Neuronal stem cell (in vitro differentiated cells): ENCODE measurements around the gene LIFR.

Experiments used
- DNase-seq: peaks from one replicate; pipeline ENCODE4 v3.0.0-alpha.2; 2013; ENCODE audit warnings: low spot score
- H2AFZ ChIP-seq: one replicate; pipeline ENCODE4 v1.6.1; 2013; ENCODE audit warnings: mild to moderate bottlenecking, low read length, inconsistent platforms
- H2AK5ac ChIP-seq: 2 replicates; pipeline ENCODE4 v1.6.1; 2013; ENCODE audit warnings: low read depth, mild to moderate bottlenecking, inconsistent platforms, low read length, moderate library complexity, mixed read lengths
- H2BK120ac ChIP-seq: 2 replicates; pipeline ENCODE4 v1.6.1; 2013; ENCODE audit warnings: low read depth, mild to moderate bottlenecking, inconsistent platforms, low read length, moderate library complexity, mixed read lengths
- H2BK12ac ChIP-seq: one replicate; pipeline ENCODE4 v1.6.1; 2013; ENCODE audit warnings: low read length, inconsistent platforms
- H2BK15ac ChIP-seq: 2 replicates; pipeline ENCODE4 v1.6.1; 2013; ENCODE audit warnings: mild to moderate bottlenecking, low read length, inconsistent platforms, mixed read lengths
- H2BK5ac ChIP-seq: one replicate; pipeline ENCODE4 v1.6.1; 2013; ENCODE audit warnings: inconsistent platforms, mild to moderate bottlenecking, low read length, moderate library complexity
- H3K14ac ChIP-seq: one replicate; pipeline ENCODE4 v1.6.1; 2013; ENCODE audit warnings: low read length, inconsistent platforms
- H3K18ac ChIP-seq: 2 replicates; pipeline ENCODE4 v1.6.1; 2013; ENCODE audit warnings: low read length, inconsistent platforms
- H3K23ac ChIP-seq: 2 replicates; pipeline ENCODE4 v1.6.1; 2013; ENCODE audit warnings: low read depth, mild to moderate bottlenecking, mixed read lengths, low read length, inconsistent platforms; ENCODE audit not compliant: poor library complexity
- H3K27ac ChIP-seq: replicated peaks from 3 replicates; pipeline ENCODE4 v1.5.1; 2013; ENCODE audit warnings: low read length, inconsistent platforms
- H3K27me3 ChIP-seq, 3 experiments: 2 replicates each; pipeline ENCODE4 v1.6.1; 2013; ENCODE audit warnings: low read length in 3 of 3, mild to moderate bottlenecking in 2 of 3, inconsistent platforms in 1 of 3, low read depth in 1 of 3, mixed read lengths in 1 of 3, moderate library complexity in 1 of 3; ENCODE audit not compliant: control insufficient read depth in 3 of 3, insufficient read depth in 3 of 3
- H3K36me3 ChIP-seq, 2 donors: replicated peaks in 1 of 2; 2 replicates each; pipeline ENCODE4 v1.6.1; 2013; ENCODE audit warnings: low read length in 2 of 2; ENCODE audit not compliant: control insufficient read depth in 2 of 2, insufficient read depth in 2 of 2
- H3K4ac ChIP-seq: 2 replicates; pipeline ENCODE4 v1.6.1; 2013; ENCODE audit warnings: inconsistent platforms, mild to moderate bottlenecking, low read length, moderate library complexity
- H3K4me1 ChIP-seq, 2 donors: 1 replicate in 1 of 2; 2 replicates in 1 of 2; pipeline ENCODE4 v1.6.1; 2013; ENCODE audit warnings: low read length in 2 of 2, low read depth in 1 of 2; ENCODE audit not compliant: control insufficient read depth in 2 of 2, insufficient read depth in 1 of 2
- H3K4me2 ChIP-seq: one replicate; pipeline ENCODE4 v1.6.1; 2013; ENCODE audit warnings: mild to moderate bottlenecking, low read length, inconsistent platforms; ENCODE audit not compliant: insufficient read depth, poor library complexity, severe bottlenecking
- H3K4me3 ChIP-seq, 2 donors: 2 replicates each; pipeline ENCODE4 v1.5.1; 2013; ENCODE audit warnings: low read length in 2 of 2, mild to moderate bottlenecking in 2 of 2, inconsistent platforms in 1 of 2, moderate library complexity in 1 of 2
- H3K79me1 ChIP-seq: one replicate; pipeline ENCODE4 v1.6.1; 2013; ENCODE audit warnings: low read depth, mild to moderate bottlenecking, inconsistent platforms, low read length, moderate library complexity
- H3K9ac ChIP-seq: one replicate; pipeline ENCODE4 v1.6.1; 2013; ENCODE audit warnings: mild to moderate bottlenecking, low read depth, low read length, inconsistent platforms; ENCODE audit not compliant: poor library complexity
- H3K9me3 ChIP-seq, 2 donors: replicated peaks in 1 of 2; 2 replicates each; pipeline versions ENCODE3 to v1.6.1; 2013; ENCODE audit warnings: low read length in 2 of 2, mild to moderate bottlenecking in 2 of 2, inconsistent platforms in 1 of 2, low read depth in 1 of 2, mixed read lengths in 1 of 2, moderate library complexity in 1 of 2; ENCODE audit not compliant: control insufficient read depth in 2 of 2, insufficient read depth in 1 of 2
- H4K8ac ChIP-seq: one replicate; pipeline ENCODE4 v1.6.1; 2013; ENCODE audit warnings: low read depth, mild to moderate bottlenecking, inconsistent platforms, low read length, moderate library complexity
- H4K91ac ChIP-seq: one replicate; pipeline ENCODE4 v1.6.1; 2013; ENCODE audit warnings: low read length, low read depth, mild to moderate bottlenecking, inconsistent platforms; ENCODE audit not compliant: poor library complexity
- WGBS, 2 donors: extraction: QIAGEN DNeasy Blood & Tissue Kit; methylation state at CpG; one replicate each; pipeline ENCODE4 v1.1.7; 2013; ENCODE audit warnings: missing lambda C conversion rate in 2 of 2, mixed read lengths in 1 of 2; ENCODE audit not compliant: insufficient read length in 2 of 2, insufficient replicate concordance in 1 of 2; ENCODE audit errors: extremely low coverage in 2 of 2; 5-methylcytosine and 5-hydroxymethylcytosine counted together

The LIFR gene

DNA sequence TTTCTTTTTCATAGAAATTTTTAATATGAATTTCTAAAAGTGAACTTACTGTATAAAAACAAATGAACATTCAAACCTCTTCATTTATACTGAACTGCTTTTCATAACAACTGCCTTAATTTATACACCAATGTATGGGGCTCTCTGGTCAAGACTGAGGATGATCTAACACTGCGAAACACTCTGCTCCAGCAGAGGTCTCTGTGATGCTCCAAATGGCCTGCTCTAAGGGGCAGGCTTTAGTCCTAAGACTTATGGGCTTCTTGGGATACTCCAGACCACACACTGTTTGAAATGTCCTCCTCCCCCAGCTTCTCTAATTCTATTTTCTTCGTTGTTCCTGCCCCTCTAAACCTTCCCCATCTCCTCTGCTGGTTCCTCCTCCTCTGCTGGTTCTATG lies 58.5 kb downstream of the LIFR start:
- DNase-seq: no peak
- Histone ChIP-seq H3K4me1 (peaks cover 0 to 7% of the 10 kb centered on the region in 2 donors), H3K79me1 (no peaks in the 10 kb centered on the region), H3K4ac (no peak overlapping the region), H3K4me2 (no peak overlapping the region), H3K27me3 (no peaks in the 10 kb centered on the region), H2BK5ac (no peak overlapping the region), H3K9ac (no peak overlapping the region), H3K14ac (no peak overlapping the region), H3K36me3 (peaks cover 0 to 91% of the 10 kb centered on the region in 2 donors), H3K9me3 (no peaks in the 10 kb centered on the region), H4K8ac (no peak overlapping the region), H4K91ac (no peak overlapping the region), H2BK120ac (no peak overlapping the region), H2AFZ (no peak overlapping the region), H3K4me3 (no peak overlapping the region), H2AK5ac (no peak overlapping the region), H3K23ac (no peak overlapping the region), H2BK15ac (no peak overlapping the region), H3K18ac (no peak overlapping the region), H2BK12ac (no peak overlapping the region), H3K27ac (no peak overlapping the region)
- WGBS, 2 donors: no CpG with 5 or more reads among the region's 2 CpGs

DNA sequence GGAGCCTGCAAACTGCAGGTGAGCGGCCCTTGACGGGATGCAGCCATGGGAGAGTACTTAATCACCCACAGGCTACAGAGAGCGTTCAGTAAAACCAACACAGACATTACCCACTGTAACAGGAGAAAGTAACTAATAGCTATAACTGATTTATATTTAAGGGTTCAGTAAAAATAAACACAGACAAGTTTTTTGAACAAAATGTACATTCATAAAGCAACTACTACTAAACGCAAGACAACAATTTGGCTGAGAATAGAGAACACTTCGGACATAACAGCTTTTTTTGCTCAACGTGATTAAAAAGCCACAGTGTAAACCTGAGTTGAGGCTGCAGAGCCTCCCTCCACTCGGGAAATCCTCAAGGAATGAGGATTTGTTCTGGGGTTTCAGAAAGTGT lies 61.7 kb downstream of the LIFR start:
- no peak overlapping the region for H4K8ac ChIP-seq
- no CpG with 5 or more reads among the region's 7 CpGs for WGBS, 2 donors
- H2BK15ac ChIP-seq: no peak overlapping the region
- H3K9ac ChIP-seq: no peak overlapping the region
- no peak for DNase-seq
- H2AK5ac ChIP-seq: no peak overlapping the region
- H3K27me3 ChIP-seq: no peaks in the 10 kb centered on the region
- no peak overlapping the region for H2BK120ac ChIP-seq
- no peaks in the 10 kb centered on the region for H3K9me3 ChIP-seq
- no peak overlapping the region for H3K18ac ChIP-seq
- peaks cover 0 to 92% of the 10 kb centered on the region in 2 donors for H3K36me3 ChIP-seq
- peaks cover 0 to 2% of the 10 kb centered on the region in 2 donors for H3K4me1 ChIP-seq
- H3K4me3 ChIP-seq: no peak overlapping the region
- no peak overlapping the region for H3K14ac ChIP-seq
- H3K27ac ChIP-seq: no peak overlapping the region
- H3K23ac ChIP-seq: no peak overlapping the region
- H2AFZ ChIP-seq: no peak overlapping the region
- no peak overlapping the region for H3K4me2 ChIP-seq
- H4K91ac ChIP-seq: no peak overlapping the region
- H2BK12ac ChIP-seq: no peak overlapping the region
- no peak overlapping the region for H3K4ac ChIP-seq
- H2BK5ac ChIP-seq: no peak overlapping the region
- H3K79me1 ChIP-seq: no peaks in the 10 kb centered on the region

GRCh38 chr5:38494175-38494574 lies 62.3 kb downstream of the LIFR start:
- Histone ChIP-seq H3K27me3 (no peaks in the 10 kb centered on the region), H3K4me1 (no peaks in the 10 kb centered on the region), H3K9me3 (no peaks in the 10 kb centered on the region), H3K36me3 (peaks cover 0 to 92% of the 10 kb centered on the region in 2 donors), H2BK5ac (no peak overlapping the region), H3K9ac (no peak overlapping the region), H2AK5ac (no peak overlapping the region), H3K4me2 (no peak overlapping the region), H3K79me1 (no peaks in the 10 kb centered on the region), H2BK120ac (no peak overlapping the region), H2BK12ac (no peak overlapping the region), H3K23ac (no peak overlapping the region), H2AFZ (no peak overlapping the region), H4K8ac (no peak overlapping the region), H4K91ac (no peak overlapping the region), H3K4me3 (no peak overlapping the region), H3K4ac (no peak overlapping the region), H2BK15ac (no peak overlapping the region), H3K27ac (no peak overlapping the region), H3K18ac (no peak overlapping the region), H3K14ac (no peak overlapping the region)
- DNase-seq: no peak
- no CpG with 5 or more reads among the region's 6 CpGs for WGBS, 2 donors

DNA sequence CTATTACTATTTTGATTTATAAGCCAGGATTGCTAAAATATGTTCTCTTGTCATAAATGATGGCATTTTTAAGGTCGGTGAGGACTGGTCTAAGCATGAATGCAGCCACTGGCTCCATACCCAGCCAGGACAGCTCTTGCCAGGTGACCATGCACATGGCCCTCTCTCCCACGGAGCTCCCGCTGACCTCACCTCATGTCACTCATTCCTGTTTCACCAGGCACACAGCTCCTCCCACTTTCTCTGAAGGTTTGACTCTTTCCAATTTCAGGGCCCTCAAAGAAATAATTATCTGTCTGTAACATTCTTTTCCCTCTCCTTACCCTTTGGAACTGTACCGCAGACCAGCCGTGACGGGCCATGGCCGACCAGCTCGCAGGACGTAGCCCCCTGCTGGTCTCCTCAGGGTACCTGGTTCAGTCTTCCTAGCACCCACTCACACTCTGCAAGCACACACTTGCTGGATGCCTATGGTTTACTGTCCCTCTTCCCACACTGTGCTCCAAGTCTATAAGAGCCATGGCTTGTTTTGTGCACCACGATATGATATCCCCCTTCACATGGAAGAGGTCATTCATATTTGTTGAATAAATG lies 72.5 kb downstream of the LIFR start:
- Histone ChIP-seq H3K4me1 (no peaks in the 10 kb centered on the region), H4K91ac (no peak overlapping the region), H2BK120ac (no peak overlapping the region), H3K4ac (no peak overlapping the region), H3K4me2 (no peak overlapping the region), H2BK12ac (no peak overlapping the region), H3K9me3 (no peaks in the 10 kb centered on the region), H2AFZ (no peak overlapping the region), H2AK5ac (no peak overlapping the region), H3K79me1 (no peaks in the 10 kb centered on the region), H3K4me3 (no peak overlapping the region), H3K27ac (no peak overlapping the region), H2BK5ac (no peak overlapping the region), H3K36me3 (peaks cover 0 to 99% of the 10 kb centered on the region in 2 donors), H3K14ac (no peak overlapping the region), H3K9ac (no peak overlapping the region), H3K18ac (no peak overlapping the region), H2BK15ac (no peak overlapping the region), H3K27me3 (no peaks in the 10 kb centered on the region), H4K8ac (no peak overlapping the region), H3K23ac (no peak overlapping the region)
- DNase-seq: no peak
- no CpG with 5 or more reads among the region's 10 CpGs for WGBS, 2 donors
